Measurements from ENCODE around the gene STAMBP.
A peak's percentile ranks its signal among the peaks of the same experiment; 100 is the strongest.

STAMBP gene

DNA sequence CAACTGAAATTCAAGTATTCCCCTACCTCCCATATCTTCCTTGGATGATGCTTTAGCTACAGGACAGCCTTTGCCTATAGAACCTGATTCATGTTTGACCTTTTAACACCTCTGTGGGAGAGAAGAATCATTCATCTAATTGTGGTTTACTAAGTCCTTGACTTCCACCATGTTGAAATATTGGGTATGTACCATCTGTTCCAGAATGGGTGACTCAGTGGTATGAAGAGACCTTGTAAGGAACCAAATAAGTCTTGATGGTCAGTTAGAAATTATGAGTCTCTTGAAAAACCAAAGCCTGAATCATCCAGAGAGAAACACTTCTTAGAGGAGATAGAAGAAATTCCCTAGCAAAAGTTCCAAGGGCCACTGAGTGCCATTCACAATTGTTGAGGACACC lies 27.5 kb downstream of the STAMBP start:
- Histone ChIP-seq H3K36me3 (replicated peaks in 1 of 2; ENCODE audit: control insufficient read depth in 2 of 2, insufficient read depth in 2 of 2, low read length in 2 of 2) (peaks cover 31 to 89% of the 10 kb centered on the region in 2 donors), H3K27me3 (ENCODE audit: control insufficient read depth in 3 of 3, insufficient read depth in 3 of 3, low read depth in 1 of 3, low read length in 3 of 3) (no peaks in the 10 kb centered on the region), H3K9me3 (replicated peaks in 1 of 2; ENCODE audit: control insufficient read depth in 2 of 2, insufficient read depth in 1 of 2, low read depth in 1 of 2, low read length in 2 of 2) (no peaks in the 10 kb centered on the region), H3K79me1 (ENCODE audit: low read depth, low read length) (no peaks in the 10 kb centered on the region), H3K4me3 (ENCODE audit: low read length in 2 of 2) (no peak overlapping the region), H4K91ac (ENCODE audit: low read depth, low read length, poor library complexity) (no peak overlapping the region), H3K27ac (replicated peaks; ENCODE audit: low read length) (no peak overlapping the region), H3K9ac (ENCODE audit: low read depth, low read length, poor library complexity) (no peak overlapping the region), H3K4ac (ENCODE audit: low read length) (no peak overlapping the region), H3K23ac (ENCODE audit: low read depth, low read length, poor library complexity) (no peak overlapping the region), H2AK5ac (ENCODE audit: low read depth, low read length) (no peak overlapping the region), H2BK120ac (ENCODE audit: low read depth, low read length) (no peak overlapping the region), H2BK15ac (ENCODE audit: low read length) (no peak overlapping the region), H2BK12ac (ENCODE audit: low read length) (no peak overlapping the region), H2AFZ (ENCODE audit: low read length) (no peak overlapping the region), H3K4me1 (ENCODE audit: control insufficient read depth in 2 of 2, insufficient read depth in 1 of 2, low read depth in 1 of 2, low read length in 2 of 2) (no peaks in the 10 kb centered on the region), H3K4me2 (ENCODE audit: insufficient read depth, low read length, poor library complexity, severe bottlenecking) (no peak overlapping the region), H3K14ac (ENCODE audit: low read length) (no peak overlapping the region), H3K18ac (ENCODE audit: low read length) (no peak overlapping the region), H2BK5ac (ENCODE audit: low read length) (no peak overlapping the region), H4K8ac (ENCODE audit: low read depth, low read length) (no peak overlapping the region)
- DNase-seq (ENCODE audit: low spot score): no peak

DNA sequence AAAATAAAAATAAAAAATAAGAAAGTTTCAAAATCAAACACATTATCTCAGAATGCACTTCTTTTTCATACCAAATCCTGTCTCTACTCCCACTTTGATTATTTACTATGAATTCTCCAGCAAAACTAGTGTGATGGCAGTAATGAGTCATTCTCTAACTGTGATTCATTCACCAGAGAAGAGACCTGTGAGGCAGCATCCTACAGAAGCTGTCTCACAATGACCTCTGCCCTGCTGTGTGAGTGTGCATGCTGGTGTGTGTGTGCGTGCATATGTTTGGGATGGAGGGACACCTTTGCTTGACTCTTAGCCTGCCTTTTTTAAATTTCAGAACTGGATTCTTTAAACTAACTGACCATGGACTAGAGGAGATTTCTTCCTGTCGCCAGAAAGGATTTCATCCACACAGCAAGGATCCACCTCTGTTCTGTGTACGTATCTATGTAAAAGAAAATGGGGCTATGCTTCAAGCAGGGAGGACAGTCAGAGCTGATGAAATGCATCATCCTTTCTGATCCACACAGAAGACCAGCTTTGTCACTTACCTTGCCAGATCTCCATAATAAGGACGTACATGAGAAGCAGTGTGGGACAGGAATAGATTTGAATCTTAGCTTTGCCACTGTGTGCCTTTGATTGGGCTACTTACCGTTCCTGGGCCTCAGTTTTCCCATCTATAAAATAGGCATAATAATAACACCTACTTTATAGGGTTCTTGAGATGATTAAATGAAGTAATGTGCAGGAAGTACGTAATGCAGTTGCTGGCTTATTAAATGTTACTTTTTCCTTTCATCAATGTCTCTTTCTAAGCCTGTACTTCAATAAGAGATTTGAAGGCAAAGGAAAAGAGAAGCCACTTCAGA lies 31.2 kb downstream of the STAMBP start:
- Histone ChIP-seq H4K91ac (ENCODE audit: low read depth, low read length, poor library complexity) (no peak overlapping the region), H3K18ac (ENCODE audit: low read length) (no peak overlapping the region), H2AFZ (ENCODE audit: low read length) (no peak overlapping the region), H2BK15ac (ENCODE audit: low read length) (no peak overlapping the region), H2BK12ac (ENCODE audit: low read length) (no peak overlapping the region), H3K9me3 (replicated peaks in 1 of 2; ENCODE audit: control insufficient read depth in 2 of 2, insufficient read depth in 1 of 2, low read depth in 1 of 2, low read length in 2 of 2) (no peaks in the 10 kb centered on the region), H3K36me3 (replicated peaks in 1 of 2; ENCODE audit: control insufficient read depth in 2 of 2, insufficient read depth in 2 of 2, low read length in 2 of 2) (peaks cover 34 to 90% of the 10 kb centered on the region in 2 donors), H3K4me2 (ENCODE audit: insufficient read depth, low read length, poor library complexity, severe bottlenecking) (no peak overlapping the region), H3K27me3 (ENCODE audit: control insufficient read depth in 3 of 3, insufficient read depth in 3 of 3, low read depth in 1 of 3, low read length in 3 of 3) (no peaks in the 10 kb centered on the region), H3K27ac (replicated peaks; ENCODE audit: low read length) (no peak overlapping the region), H3K4me3 (ENCODE audit: low read length in 2 of 2) (no peak overlapping the region), H3K4ac (ENCODE audit: low read length) (no peak overlapping the region), H2BK120ac (ENCODE audit: low read depth, low read length) (no peak overlapping the region), H3K9ac (ENCODE audit: low read depth, low read length, poor library complexity) (no peak overlapping the region), H3K23ac (ENCODE audit: low read depth, low read length, poor library complexity) (no peak overlapping the region), H4K8ac (ENCODE audit: low read depth, low read length) (no peak overlapping the region), H3K79me1 (ENCODE audit: low read depth, low read length) (no peaks in the 10 kb centered on the region), H2BK5ac (ENCODE audit: low read length) (no peak overlapping the region), H3K14ac (ENCODE audit: low read length) (no peak overlapping the region), H2AK5ac (ENCODE audit: low read depth, low read length) (no peak overlapping the region), H3K4me1 (ENCODE audit: control insufficient read depth in 2 of 2, insufficient read depth in 1 of 2, low read depth in 1 of 2, low read length in 2 of 2) (no peaks in the 10 kb centered on the region)
- no peak for DNase-seq (ENCODE audit: low spot score)
- WGBS, 2 donors (ENCODE audit: extremely low coverage in 2 of 2, insufficient read length in 2 of 2, insufficient replicate concordance in 1 of 2): no CpG with 5 or more reads among the region's 6 CpGs

- Histone ChIP-seq H3K23ac (ENCODE audit: low read depth, low read length, poor library complexity) (no peak overlapping the region), H2BK15ac (ENCODE audit: low read length) (no peak overlapping the region), H4K91ac (ENCODE audit: low read depth, low read length, poor library complexity) (no peak overlapping the region), H2AFZ (ENCODE audit: low read length) (no peak overlapping the region), H3K14ac (ENCODE audit: low read length) (no peak overlapping the region), H3K27ac (replicated peaks; ENCODE audit: low read length) (no peak overlapping the region), H3K9ac (ENCODE audit: low read depth, low read length, poor library complexity) (no peak overlapping the region), H2BK12ac (ENCODE audit: low read length) (no peak overlapping the region), H3K4me2 (ENCODE audit: insufficient read depth, low read length, poor library complexity, severe bottlenecking) (no peak overlapping the region), H4K8ac (ENCODE audit: low read depth, low read length) (no peak overlapping the region), H3K18ac (ENCODE audit: low read length) (no peak overlapping the region), H3K27me3 (ENCODE audit: control insufficient read depth in 3 of 3, insufficient read depth in 3 of 3, low read depth in 1 of 3, low read length in 3 of 3) (no peaks in the 10 kb centered on the region), H3K4ac (ENCODE audit: low read length) (no peak overlapping the region), H2AK5ac (ENCODE audit: low read depth, low read length) (no peak overlapping the region), H3K4me3 (ENCODE audit: low read length in 2 of 2) (no peak overlapping the region), H3K79me1 (ENCODE audit: low read depth, low read length) (no peaks in the 10 kb centered on the region), H2BK5ac (ENCODE audit: low read length) (no peak overlapping the region), H2BK120ac (ENCODE audit: low read depth, low read length) (no peak overlapping the region), H3K36me3 (replicated peaks in 1 of 2; ENCODE audit: control insufficient read depth in 2 of 2, insufficient read depth in 2 of 2, low read length in 2 of 2) (peaks cover 30 to 84% of the 10 kb centered on the region in 2 donors), H3K4me1 (ENCODE audit: control insufficient read depth in 2 of 2, insufficient read depth in 1 of 2, low read depth in 1 of 2, low read length in 2 of 2) (no peaks in the 10 kb centered on the region), H3K9me3 (replicated peaks in 1 of 2; ENCODE audit: control insufficient read depth in 2 of 2, insufficient read depth in 1 of 2, low read depth in 1 of 2, low read length in 2 of 2) (no peaks in the 10 kb centered on the region)
- no peak for DNase-seq (ENCODE audit: low spot score)
- WGBS, 2 donors (ENCODE audit: extremely low coverage in 2 of 2, insufficient read length in 2 of 2, insufficient replicate concordance in 1 of 2): no CpG with 5 or more reads among the region's 2 CpGs
These were observed 34.2 kb downstream of the STAMBP start for GRCh38 chr2:73862987-73863386.

GRCh38 chr2:73868204-73868978 lies 39.6 kb downstream of the STAMBP start:
- H3K9me3 ChIP-seq (replicated peaks in 1 of 2; ENCODE audit: control insufficient read depth in 2 of 2, insufficient read depth in 1 of 2, low read depth in 1 of 2, low read length in 2 of 2): no peaks in the 10 kb centered on the region
- H3K4me1 ChIP-seq (ENCODE audit: control insufficient read depth in 2 of 2, insufficient read depth in 1 of 2, low read depth in 1 of 2, low read length in 2 of 2): no peaks in the 10 kb centered on the region
- H3K4me2 ChIP-seq (ENCODE audit: insufficient read depth, low read length, poor library complexity, severe bottlenecking): no peak overlapping the region
- no peak overlapping the region for H3K14ac ChIP-seq (ENCODE audit: low read length)
- H2AFZ ChIP-seq (ENCODE audit: low read length): no peak overlapping the region
- no peak overlapping the region for H2BK5ac ChIP-seq (ENCODE audit: low read length)
- H3K27me3 ChIP-seq (ENCODE audit: control insufficient read depth in 3 of 3, insufficient read depth in 3 of 3, low read depth in 1 of 3, low read length in 3 of 3): no peaks in the 10 kb centered on the region
- peaks cover 19 to 38% of the 10 kb centered on the region in 2 donors for H3K36me3 ChIP-seq (replicated peaks in 1 of 2; ENCODE audit: control insufficient read depth in 2 of 2, insufficient read depth in 2 of 2, low read length in 2 of 2)
- no peak overlapping the region for H3K4ac ChIP-seq (ENCODE audit: low read length)
- H2BK120ac ChIP-seq (ENCODE audit: low read depth, low read length): no peak overlapping the region
- no peak overlapping the region for H4K8ac ChIP-seq (ENCODE audit: low read depth, low read length)
- H2AK5ac ChIP-seq (ENCODE audit: low read depth, low read length): no peak overlapping the region
- H3K79me1 ChIP-seq (ENCODE audit: low read depth, low read length): no peaks in the 10 kb centered on the region
- H3K18ac ChIP-seq (ENCODE audit: low read length): no peak overlapping the region
- no peak overlapping the region for H3K23ac ChIP-seq (ENCODE audit: low read depth, low read length, poor library complexity)
- H2BK12ac ChIP-seq (ENCODE audit: low read length): no peak overlapping the region
- H4K91ac ChIP-seq (ENCODE audit: low read depth, low read length, poor library complexity): no peak overlapping the region
- H3K9ac ChIP-seq (ENCODE audit: low read depth, low read length, poor library complexity): no peak overlapping the region
- DNase-seq (ENCODE audit: low spot score): no peak
- H2BK15ac ChIP-seq (ENCODE audit: low read length): no peak overlapping the region
- peak overlapping the region in 1 of 2 donors; percentile 58 for H3K4me3 ChIP-seq (ENCODE audit: low read length in 2 of 2)
- no CpG with 5 or more reads among the region's 9 CpGs for WGBS, 2 donors (ENCODE audit: extremely low coverage in 2 of 2, insufficient read length in 2 of 2, insufficient replicate concordance in 1 of 2)
- no peak overlapping the region for H3K27ac ChIP-seq (replicated peaks; ENCODE audit: low read length)

Data from neuronal stem cell (in vitro differentiated cells).